ENCODE measurements around the gene PDE4A.

DNA sequence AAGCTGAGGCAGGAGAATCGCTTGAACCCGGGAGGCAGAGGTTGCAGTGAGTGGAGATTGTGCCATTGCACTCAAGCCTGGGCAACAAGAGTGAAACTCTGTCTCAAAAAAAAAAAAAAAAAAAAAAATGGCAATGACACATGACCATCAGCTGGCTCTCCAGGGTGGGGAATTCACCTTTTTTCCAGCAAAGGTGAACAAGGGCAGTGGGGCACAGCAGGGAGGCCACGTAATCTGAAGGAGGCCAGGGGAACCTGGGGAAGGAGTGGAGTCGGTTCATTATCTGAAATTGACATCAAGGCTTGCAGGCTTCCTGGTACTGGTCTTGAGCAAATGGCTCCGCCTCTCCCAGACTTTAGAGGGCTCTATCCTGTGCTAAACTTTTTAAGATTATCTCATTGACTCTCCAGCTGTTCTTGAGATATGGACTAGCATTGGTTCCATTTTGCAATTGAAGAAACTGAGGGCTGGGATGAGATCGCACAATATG is 54.7 kb downstream of the PDE4A start:
- no peak for TF ChIP-seq POLR2A (IDR thresholded peaks at IDR 0.05)
- TF ChIP-seq, protein P1, sequence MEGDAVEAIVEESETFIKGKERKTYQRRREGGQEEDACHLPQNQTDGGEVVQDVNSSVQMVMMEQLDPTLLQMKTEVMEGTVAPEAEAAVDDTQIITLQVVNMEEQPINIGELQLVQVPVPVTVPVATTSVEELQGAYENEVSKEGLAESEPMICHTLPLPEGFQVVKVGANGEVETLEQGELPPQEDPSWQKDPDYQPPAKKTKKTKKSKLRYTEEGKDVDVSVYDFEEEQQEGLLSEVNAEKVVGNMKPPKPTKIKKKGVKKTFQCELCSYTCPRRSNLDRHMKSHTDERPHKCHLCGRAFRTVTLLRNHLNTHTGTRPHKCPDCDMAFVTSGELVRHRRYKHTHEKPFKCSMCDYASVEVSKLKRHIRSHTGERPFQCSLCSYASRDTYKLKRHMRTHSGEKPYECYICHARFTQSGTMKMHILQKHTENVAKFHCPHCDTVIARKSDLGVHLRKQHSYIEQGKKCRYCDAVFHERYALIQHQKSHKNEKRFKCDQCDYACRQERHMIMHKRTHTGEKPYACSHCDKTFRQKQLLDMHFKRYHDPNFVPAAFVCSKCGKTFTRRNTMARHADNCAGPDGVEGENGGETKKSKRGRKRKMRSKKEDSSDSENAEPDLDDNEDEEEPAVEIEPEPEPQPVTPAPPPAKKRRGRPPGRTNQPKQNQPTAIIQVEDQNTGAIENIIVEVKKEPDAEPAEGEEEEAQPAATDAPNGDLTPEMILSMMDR (IDR thresholded peaks at IDR 0.05) = no peak
